Activated CD8-positive, alpha-beta memory T cell treated with anti-CD3 and anti-CD28 coated beads for 48 hours (primary cell): ENCODE data around the gene USP10.
A peak's percentile ranks its signal among the peaks of the same experiment; 100 is the strongest.

Source experiments
- DNase-seq, 3 experiments: peaks; one replicate each; pipeline ENCODE4 v3.0.0-alpha.2; 2020; ENCODE audit warnings: low read depth in 2 of 3, low spot score in 2 of 3

Gene USP10

DNA sequence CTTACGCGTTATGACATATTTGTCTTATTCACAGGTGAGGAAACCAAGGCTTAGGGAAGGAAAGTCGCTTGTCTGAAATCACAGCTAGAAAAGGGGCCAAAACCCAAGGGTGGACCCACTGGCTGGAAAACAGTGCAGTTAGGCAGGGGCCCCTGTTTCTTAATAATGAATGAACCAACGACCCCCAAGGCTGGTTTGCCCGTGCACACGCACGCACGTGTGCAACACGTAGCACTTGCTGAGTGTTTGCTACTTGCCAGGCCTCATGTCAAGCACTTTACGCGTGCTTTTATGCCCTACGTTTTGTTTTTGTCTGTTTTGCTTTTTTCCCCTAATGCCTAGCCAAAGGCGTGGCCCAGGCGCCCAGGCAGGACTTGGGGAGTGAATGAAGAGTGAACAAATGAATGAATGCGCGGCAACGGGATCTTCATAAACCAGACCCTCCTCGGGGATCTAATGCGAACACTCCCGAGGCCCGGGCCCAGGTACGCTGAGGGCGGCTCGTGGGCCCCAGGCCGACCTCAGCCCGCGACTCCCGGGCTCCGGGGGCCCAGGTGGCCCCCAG is 571 bp upstream of the USP10 start:
- DNase-seq, result no peak

DNA sequence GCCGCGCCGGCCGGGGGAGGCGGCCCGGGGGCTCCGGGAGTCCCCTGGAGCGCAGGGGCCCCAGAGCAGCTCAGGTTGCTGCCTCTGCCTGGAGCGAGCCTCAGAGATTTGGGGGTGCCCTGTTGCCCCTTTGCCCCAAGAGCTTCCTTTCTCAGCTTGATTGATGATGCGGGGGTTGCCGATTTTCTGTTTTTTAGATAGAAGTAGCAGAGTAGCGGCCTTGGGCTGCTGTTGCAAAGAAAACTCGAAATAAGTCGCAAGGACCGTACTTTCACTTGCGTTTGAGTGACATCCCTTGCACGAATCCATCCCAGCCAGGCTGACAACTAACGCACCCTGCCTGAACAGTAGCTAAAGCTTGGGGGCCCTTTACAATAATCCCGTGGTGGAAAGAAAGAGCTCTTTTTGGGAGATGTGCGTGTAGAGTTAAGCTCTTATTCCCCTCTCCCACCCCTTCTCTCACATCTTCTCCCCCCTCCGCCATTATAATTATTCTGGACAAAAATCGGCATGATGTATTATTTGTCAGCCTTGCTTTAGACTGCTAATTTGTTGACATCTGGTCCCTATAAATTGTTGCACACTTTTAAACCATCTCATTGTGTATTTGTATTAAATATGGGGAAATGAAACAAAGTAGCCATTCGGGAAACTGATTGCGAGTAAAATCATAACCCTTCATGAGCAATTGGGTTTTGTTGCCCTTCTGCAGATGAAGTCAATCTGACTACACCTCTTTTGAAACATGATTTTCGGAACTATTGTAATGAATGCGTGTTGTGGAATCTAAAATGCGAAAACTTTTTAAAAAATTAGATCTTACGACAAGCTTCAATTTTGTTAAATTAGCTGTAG is 873 bp downstream of the USP10 start:
- peak in 1 of 3 experiments; percentile 14 for DNase-seq

DNA sequence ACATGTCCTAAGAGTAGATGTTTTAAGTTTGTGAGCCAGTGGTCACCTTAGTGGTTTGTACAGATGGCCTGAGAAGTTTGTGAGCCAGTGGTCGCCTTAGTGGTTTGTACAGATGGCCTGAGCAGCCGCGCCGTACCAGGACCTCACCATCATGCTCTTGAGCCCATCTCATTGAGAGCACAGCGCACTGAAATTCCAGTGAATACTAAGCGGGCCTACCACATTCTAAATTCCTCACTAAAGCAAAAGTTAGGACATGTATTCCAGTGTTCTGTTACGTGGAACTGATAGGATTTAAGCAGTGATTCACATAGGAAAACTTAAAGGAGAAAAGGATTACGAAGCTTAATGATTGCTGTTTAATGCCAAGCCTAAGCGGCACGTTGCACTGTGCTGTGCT is 3.9 kb downstream of the USP10 start:
- DNase-seq, result no peak

DNA sequence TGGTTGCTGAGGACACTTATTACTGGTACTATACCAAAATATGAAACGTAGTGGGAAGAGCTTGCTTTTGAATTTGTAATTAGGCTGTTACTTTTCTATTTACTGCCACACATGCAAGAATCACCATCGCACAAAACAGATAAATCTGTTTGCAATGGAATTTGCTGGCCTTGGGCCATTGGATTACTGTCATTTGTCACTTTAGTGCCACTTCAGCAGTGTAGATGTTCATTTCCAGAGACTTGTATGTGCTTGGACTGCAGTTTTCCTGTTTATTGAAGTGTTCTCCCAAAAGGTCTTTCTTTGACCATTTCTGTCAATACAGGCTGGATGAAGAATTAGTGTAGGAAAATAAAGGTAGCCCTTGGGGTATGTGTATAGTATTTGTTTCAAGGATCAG is 4.5 kb downstream of the USP10 start:
- DNase-seq, result no peak

DNA sequence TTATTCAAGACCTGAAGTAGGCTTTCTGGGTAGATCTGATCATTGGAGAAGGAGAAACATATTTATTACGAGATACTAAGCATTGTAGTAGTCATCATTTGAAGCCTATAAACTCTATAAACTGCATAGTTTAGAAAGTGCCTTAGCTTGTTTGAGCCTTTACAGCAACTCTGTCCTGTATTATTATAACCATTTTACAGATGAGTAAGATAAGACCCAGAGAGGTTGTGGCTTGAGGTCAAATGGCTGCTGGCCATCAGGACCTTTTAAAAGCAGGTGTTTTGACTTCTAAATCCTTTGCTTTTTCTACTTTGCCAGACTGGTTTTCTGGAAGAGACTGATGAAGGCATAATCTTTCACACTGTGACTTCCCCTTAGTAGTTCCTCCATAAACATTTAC is 7.1 kb downstream of the USP10 start:
- DNase-seq, result no peak

DNA sequence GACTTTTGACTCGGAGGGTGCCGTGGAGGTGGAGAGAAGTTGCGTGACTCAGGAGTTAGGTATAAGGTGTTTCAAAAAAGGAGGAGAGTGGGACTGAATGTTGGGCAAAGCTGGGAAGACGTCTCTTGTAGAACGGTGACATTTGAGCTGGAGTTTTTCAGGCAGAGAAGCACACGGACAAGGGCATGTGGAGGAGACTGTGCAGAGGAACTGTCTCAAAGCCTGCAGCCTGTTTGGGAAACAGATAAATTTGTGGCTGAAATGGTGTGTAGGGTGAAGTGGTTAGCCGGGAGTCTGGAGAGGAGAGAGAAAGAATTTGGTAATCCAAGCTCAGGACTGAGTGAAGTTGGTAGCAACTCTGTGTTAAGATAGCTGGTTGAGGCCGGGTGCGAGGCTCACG is 9.8 kb downstream of the USP10 start:
- no peak for DNase-seq

DNA sequence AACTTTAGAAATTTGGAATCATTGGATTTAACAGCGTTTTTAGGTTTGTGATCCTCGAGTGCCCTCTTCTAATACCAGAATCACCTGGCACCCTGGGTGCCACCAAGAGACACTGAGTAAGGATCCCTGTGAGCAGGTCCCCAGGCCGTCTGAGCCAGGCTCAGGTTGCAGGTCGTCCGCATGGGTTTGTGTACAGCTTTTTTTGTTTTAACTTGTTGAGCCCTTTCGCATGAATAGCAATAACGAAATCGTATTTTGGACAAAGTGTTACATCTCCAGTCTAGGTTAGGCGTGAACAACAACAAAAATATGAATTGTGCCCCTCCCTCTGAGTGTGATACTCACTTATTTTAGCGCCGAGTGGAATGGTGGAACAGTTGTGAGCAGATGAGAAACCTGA is 10.9 kb downstream of the USP10 start:
- DNase-seq, result no peak

DNA sequence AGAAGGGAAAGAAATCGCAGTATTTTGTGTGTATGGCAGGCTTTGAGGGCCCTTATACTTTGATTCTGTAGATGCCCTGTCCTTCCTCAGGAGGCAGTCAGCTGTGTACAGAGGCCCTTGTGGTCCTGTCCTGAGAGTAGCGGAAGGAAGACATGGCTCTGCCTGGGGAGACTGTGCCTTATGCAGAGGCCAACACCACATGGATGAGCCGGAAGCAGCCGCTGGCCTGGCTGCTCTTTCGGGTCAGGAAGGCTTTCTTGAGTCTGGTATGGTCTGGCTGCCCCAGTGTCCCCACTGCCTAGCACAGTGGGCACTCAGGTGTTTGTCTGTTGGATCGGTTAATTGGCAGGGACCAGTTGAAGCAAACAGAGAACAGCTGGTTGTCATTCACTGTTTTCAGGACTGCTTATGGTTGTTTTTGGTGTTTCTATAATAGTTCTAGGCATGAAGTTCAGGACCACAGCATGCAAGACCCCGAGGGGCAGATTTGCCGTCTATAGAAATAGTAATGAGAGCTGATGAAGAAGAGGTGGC is 12.4 kb downstream of the USP10 start:
- DNase-seq, result no peak

DNA sequence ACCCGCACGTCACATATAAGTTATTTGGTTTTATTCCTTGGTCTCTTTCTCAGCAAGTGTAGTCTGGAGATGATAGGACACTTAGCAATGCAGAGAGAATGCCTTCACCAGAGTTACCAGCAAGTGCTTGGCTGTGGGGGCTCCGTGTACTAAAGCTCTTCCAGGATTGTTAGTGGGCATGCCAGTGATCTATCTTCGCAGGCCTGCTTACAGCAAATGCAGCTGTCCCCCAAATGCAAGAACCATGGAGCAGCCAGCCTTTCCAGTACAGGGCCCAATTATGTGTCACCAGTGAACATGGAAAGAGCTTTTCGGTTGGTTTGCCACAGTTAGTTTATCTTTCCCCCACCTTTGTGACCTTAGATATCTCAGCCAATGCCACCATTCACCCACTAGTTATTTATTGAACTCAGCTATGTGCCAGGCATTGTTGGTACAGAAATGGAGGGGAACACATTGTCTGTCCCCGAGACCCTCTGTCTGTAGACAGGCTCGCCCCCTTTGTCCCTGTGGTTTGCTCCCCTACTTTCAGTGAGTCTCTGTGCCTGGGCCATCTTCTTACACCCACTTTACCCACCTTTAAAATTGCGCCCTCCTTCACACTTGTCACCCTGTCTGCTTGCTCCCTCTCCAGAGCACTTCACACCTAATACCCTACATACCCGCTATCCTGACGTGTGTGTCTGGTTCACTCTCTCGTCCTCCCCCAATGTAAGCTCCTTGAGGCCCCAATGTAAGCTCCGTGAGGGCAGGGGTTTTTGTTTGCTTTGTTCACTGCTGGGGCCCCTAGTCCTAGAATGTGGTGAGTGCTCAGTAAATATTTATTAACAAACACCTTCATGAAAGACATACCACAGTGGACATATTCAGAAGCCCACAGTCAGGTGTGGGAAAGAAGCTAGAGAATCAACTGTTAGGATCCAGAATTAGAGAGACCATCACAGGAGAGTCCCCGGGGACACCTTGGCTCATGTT is 13.3 kb downstream of the USP10 start:
- DNase-seq, result no peak

DNA sequence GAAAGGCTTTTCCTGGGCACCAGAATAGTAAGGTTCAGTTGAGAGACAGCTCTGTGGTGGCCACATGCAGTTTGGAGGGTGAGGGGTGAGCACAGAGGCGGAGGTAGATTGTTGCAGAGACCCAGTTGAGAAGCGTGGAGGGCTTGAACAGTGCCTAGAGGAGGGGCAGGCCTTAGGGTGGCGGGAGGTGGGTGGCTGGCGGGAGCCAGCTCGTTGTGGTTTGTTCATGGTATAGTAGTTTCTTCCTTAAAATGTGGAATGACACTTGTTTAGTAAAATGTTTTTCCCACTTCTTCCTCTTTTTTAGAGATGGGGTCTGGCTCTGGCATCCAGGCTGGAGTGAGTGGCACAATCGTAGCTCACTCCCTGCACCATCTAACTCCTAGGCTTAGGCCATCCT is 14.2 kb downstream of the USP10 start:
- no peak for DNase-seq

DNA sequence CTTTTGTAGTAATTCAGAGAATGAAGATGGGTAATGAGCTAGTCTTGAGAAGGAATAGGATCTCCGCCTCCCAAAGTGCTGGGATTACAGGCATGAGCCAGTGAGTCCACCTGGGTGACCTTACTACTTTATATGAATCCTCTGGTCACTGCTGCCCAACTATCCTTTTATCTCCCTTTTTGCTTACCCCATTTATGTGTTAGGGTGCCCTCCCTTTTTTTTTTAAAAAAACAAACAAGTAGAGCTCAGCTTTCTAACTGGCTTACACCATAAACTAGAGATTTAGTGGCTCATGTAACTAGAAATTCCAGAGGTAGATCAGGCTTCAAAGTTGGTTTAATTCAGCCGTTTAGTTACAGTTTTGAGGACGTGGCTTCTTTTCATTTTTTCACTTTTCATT is 15.6 kb downstream of the USP10 start:
- DNase-seq, result no peak

DNA sequence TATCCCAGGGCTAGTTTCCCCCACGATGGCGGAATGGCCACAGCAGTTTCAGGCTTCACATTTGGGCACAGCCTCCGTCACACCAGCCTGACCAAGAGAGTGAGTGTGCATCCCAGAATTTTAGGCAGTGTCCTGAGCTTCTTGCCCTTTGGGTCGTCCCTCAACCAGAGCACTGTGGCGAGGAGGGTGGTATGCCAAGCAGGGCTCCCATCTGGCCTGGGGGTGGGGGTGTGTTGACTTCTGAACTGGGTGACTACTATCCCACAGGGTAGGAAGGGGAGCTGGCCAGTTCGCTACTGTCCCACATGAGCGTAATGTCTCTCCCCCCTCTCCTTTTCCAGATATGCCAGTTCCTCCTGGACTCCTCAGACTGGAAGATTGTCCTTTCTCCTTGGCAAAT is 16.1 kb downstream of the USP10 start:
- no peak for DNase-seq

DNA sequence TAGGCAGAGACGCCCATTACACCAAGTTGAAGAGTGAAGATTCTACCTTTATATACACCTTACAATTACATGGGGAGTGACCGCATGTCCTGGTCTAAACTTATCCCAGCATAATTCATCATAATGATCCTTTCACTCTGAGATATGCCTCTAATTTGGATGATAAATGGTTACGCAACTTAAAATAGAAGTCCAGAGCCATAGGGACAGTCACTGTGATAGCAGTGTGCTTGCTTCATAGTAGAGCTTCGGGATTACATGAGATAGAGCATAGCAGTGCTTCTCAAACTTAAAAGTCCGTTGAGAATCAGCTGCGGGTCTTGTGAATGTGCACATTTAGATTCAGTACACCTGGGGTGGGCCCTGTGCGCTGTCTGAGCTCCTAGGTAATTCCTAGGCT is 16.9 kb downstream of the USP10 start:
- DNase-seq, result no peak

DNA sequence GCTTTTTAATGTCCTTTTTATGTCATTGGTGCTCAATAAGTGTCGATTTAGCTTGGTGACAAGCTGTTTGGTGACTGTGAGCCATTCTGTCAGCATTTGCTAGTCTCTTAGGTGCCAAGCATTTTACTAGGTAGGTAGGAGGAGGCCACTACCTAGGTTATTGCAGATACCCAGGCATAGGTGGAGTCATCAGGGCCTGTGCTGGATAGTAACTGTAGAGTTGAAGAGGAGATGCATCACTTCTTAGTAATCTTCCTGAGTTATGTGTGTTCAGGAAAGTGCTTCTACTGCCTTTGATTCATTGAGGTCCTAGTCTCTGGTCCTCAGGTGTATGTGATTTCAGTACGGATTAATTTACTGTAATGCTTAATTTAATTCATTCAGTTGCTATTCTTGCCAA is 17.7 kb downstream of the USP10 start:
- no peak for DNase-seq

DNA sequence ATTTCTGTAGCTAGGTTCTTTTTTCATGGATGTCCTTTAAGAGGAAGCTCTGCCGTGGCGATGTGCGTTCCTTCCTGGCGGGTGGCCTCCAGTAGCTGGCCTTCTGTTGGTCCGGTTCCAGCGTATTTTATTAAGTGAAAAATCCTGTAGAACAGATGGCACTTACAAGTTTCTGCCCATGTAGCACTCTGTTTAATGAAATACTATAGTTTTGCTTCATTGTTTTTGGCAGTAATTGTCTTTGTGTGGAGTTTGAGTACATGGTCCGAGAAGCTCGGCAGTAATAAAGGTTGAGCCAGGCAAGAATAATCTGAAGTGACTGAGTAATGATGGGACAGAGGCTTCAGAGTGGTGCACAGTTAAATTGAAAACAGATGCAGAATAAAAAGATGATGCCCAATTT is 20.4 kb downstream of the USP10 start:
- no peak for DNase-seq

DNA sequence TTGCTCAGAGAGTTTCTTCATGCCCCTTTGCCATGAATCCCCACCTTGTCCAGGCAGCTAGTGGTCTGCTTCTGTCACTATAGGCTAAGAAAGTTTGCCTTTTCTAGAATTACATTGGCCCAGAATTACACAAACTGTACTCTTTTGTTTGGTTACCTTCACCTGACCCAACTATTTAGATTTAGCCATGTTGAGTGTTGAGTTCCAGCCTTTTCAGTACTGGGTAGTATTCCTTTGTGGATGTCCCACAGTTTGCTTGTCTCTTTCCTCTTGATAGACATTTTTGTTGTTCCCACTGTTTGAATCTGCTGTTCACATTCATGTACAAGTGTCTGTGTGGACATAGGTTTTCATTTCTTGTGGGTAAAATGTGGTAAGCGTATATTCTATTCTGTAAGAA is 22.3 kb downstream of the USP10 start:
- no peak for DNase-seq

DNA sequence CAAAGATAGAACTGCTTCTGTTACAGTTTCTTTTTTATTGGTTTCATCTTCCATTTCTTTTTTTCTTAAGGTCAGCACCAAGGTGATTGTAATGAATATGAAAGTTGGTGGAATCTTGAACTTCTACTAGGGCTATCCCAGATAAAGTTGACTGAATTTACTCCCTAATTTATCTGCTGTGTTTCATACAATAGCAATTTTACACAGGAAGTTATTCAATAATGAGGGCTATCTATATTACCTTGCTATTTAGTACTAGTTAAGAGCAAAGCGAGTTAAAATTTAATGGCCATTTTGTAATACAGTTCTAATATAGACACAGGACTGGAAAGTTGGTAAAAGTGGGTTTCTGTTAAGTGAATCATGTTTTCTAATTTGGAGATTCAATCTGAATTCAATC is 24.1 kb downstream of the USP10 start:
- DNase-seq, result no peak

DNA sequence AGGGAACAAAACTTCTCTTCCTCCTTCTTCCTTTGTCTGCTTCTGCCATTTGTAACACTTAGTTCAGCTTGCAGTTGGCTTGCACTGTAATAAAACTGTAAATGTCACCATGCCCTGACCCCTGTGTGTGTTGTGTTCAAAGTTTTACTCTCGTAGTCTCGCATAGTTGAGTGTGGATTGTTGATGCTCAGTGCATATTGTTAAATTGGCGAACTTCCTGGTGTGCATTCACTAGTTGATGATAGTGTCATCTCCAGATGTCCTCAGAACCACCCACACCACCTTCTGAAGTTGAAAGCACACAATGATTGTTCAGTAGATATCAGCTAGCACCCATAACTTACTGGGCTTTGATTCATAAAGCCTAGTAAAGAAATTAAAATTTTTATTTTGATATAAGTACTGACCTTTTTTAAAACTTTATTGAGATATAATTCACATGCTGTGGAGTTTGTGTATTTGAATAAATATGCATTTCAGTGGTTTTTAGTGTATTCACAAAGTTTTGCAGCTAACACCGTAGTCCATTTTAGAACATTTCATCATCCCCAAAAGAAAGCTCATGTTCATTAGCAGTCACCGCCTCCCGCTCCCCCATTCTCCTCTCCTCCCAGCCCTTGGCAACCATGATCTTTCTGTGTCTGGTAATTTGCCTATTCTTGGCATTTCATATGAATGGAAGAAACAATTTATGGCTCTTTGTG is 25.0 kb downstream of the USP10 start:
- DNase-seq, result no peak

DNA sequence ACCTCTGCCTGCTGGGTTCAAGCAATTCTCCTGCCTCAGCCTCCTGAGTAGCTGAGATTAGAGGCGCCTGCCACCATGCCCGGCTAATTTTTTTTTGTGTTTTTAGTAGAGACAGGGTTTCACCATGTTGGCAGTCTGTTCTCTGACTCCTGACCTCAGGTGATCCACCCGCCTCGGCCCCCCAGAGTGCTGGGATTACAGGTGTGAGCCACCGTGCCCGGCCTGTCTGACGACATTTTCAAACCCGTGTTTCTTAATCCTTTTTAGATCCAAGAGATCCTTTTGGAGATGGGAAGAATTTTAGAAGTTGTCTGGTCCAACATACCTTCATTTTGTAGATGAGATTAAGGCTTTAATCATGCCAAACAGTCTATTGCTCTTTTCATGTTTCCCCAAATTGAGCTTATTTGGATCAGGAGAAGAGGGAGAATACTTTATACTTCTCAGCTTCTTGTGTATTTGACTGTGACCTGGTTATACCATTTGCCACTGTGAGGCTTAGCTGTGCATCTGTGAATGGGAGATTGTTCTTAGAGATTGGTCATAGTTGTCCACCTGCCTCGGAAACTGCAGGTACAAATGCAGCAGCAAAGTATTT is 25.8 kb downstream of the USP10 start:
- no peak for DNase-seq

DNA sequence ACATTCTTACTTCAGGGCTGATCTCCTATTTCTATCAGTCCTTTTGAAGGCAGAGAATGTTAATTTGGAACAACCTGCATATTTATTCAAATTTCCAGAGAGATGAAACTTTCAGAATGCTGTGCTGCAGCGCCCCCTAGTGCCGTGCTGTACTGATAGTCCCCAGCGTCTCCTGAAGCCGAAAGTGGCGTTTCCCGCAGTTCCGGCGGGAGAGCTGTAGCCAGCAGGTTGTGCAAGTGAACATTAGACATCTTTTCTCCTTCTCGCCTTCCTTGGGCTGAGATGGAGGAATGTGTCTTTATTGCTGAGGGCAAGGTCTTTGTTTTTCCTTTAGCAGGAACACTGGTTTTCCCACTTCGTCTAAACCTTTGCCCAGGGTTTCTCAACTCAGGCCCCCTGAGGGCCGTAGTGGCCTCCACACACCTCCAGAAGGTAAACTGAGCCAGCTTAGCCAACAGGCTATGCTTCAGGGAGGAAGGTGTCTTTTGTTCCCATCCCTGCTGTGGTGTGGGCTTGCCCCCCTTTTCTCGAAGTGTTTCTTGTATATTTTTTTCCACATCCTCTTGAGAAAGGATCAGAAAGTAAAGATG is 26.4 kb downstream of the USP10 start:
- peak; percentile 30 to 77 (median 71) for DNase-seq
